Ascending aorta (tissue), 2 donors: Measurements from ENCODE around the gene SNRPA. TPM values are rescaled to one million over a fixed set of nuclear protein-coding genes. Genes with fewer than 3 reads are reported as not detected.
"Not testable (repeated sequence)": the region's sequence is repeated elsewhere in the genome, so short reads cannot be mapped to it uniquely, and the experiment has no call there.

Source experiments
- DNase-seq, 2 donors: peaks; one replicate each; pipeline ENCODE4 v3.0.0-alpha.2; 2019; ENCODE audit warnings: low spot score in 2 of 2
- H3K27ac ChIP-seq, 2 donors: fragments of 200-600 bp; sonication (generic); one replicate each; pipeline ENCODE4 v1.5.1; 2016 to 2017; ENCODE audit warnings: mild to moderate bottlenecking in 1 of 2
- H3K27me3 ChIP-seq: fragments of 200-600 bp; sonication (generic); one replicate; pipeline ENCODE4 v1.5.1; 2017
- H3K36me3 ChIP-seq, 2 donors: fragments of 200-600 bp; sonication (generic); one replicate each; pipeline ENCODE4 v1.5.1; 2016
- H3K4me1 ChIP-seq, 2 donors: fragments of 200-600 bp; sonication (generic); one replicate each; pipeline ENCODE4 v1.5.1; 2016 to 2017; ENCODE audit warnings: mild to moderate bottlenecking in 1 of 2
- H3K4me3 ChIP-seq, 2 donors: fragments of 200-600 bp; sonication (generic); one replicate each; pipeline ENCODE4 v1.5.1; 2016 to 2017; ENCODE audit warnings: mild to moderate bottlenecking in 1 of 2
- H3K9me3 ChIP-seq, 2 donors: fragments of 200-600 bp; sonication (generic); one replicate each; pipeline ENCODE4 v1.5.1; 2016
- CTCF ChIP-seq, 3 experiments: fragments of 200-600 bp in 2 of 3; fragments of 450-650 bp in 1 of 3; sonication (generic) in 2 of 3; IDR thresholded peaks; one replicate each; pipeline ENCODE4 v1.5.1; 2016 to 2019; ENCODE audit warnings: antibody characterized with exemption in 3 of 3, mild to moderate bottlenecking in 1 of 3, moderate library complexity in 1 of 3
- intact Hi-C: fragments of 100-400 bp; cut with DNase I; formaldehyde crosslinking; loops from one replicate; pipeline ENCODE4 v1.15.1; 2023
- total RNA-seq: library from RNA; depleted of rRNA; stranded (reverse); fragments of >200 nt; gene quantifications from one replicate; pipeline ENCODE4 v1.1.0, GENCODE V29; 2016

Gene SNRPA
- total RNA-seq, 1 donor from 2014 or later: 154 TPM

DNA sequence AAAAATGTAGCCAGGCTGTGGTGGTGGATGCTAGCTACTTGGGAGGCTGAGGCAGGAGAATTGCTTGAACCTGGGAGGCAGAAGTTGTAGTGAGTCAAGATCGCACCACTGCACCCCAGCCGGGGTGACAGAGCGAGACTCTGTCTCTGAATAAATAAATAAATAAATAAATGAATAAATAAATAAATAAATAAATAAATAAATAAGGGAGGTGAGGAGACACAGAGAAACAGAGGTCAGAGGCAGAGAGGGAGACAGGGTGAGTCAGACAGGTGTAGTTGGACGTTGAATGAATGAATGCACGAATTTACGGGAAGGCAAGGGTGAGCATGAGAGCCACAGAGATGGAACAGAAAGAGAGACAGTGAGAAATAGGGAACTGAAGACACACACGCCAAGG lies 30.1 kb downstream of the SNRPA start:
- Histone ChIP-seq H3K9me3 (no peaks in the 10 kb centered on the region), H3K4me3 (no peak overlapping the region), H3K27me3 (no peaks in the 10 kb centered on the region), H3K27ac (no peak overlapping the region), H3K4me1 (peaks cover 0 to 13% of the 10 kb centered on the region in 2 donors), H3K36me3 (peaks cover 13 to 17% of the 10 kb centered on the region in 2 donors)
- no peak for DNase-seq
- no peak for TF ChIP-seq CTCF (IDR thresholded peaks at IDR 0.05)
- intact Hi-C loops: no loop called here

DNA sequence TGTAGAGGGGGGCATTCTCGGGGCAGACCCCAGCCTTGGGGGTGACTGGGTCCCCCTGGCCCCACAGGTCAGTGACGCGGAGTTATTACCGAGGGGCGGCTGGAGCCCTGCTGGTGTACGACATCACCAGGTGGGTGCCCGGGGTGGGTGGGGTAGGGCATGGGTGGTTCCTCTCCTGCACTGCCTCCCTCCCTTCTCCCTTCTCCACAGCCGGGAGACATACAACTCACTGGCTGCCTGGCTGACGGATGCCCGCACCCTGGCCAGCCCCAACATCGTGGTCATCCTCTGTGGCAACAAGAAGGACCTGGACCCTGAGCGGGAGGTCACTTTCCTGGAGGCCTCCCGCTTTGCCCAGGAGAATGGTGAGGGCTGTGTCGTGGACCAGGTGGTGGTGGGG lies 32.7 kb downstream of the SNRPA start:
- no peak overlapping the region for H3K4me3 ChIP-seq
- H3K9me3 ChIP-seq: no peaks in the 10 kb centered on the region
- intact Hi-C loops: no loop called here
- DNase-seq: no peak
- peaks cover 21 to 31% of the 10 kb centered on the region in 2 donors for H3K36me3 ChIP-seq
- H3K27me3 ChIP-seq: no peaks in the 10 kb centered on the region
- peaks cover 0 to 6% of the 10 kb centered on the region in 2 donors for H3K4me1 ChIP-seq
- H3K27ac ChIP-seq: no peak overlapping the region
- no peak for TF ChIP-seq CTCF (IDR thresholded peaks at IDR 0.05)

- H3K4me1 ChIP-seq, DNase-seq, H3K27me3 ChIP-seq, H3K4me3 ChIP-seq, H3K27ac ChIP-seq, H3K9me3 ChIP-seq, intact Hi-C loops: not testable (repeated sequence)
- H3K36me3 ChIP-seq: peaks cover 24 to 31% of the 10 kb centered on the region in 2 donors
Measured at GRCh38 chr19:40784146-40784545, 33.1 kb downstream of the SNRPA start.

- Histone ChIP-seq H3K9me3 (no peaks in the 10 kb centered on the region), H3K27ac (peak overlapping the region in 1 of 2 donors; percentile 16), H3K27me3 (no peaks in the 10 kb centered on the region), H3K36me3 (peaks cover 20 to 35% of the 10 kb centered on the region in 2 donors), H3K4me1 (peaks cover 0 to 6% of the 10 kb centered on the region in 2 donors), H3K4me3 (no peak overlapping the region)
- intact Hi-C loops: no loop called here
- no peak for DNase-seq
- TF ChIP-seq CTCF (IDR thresholded peaks at IDR 0.05): no peak
Measured at GRCh38 chr19:40785526-40785925, 34.5 kb downstream of the SNRPA start.

DNA sequence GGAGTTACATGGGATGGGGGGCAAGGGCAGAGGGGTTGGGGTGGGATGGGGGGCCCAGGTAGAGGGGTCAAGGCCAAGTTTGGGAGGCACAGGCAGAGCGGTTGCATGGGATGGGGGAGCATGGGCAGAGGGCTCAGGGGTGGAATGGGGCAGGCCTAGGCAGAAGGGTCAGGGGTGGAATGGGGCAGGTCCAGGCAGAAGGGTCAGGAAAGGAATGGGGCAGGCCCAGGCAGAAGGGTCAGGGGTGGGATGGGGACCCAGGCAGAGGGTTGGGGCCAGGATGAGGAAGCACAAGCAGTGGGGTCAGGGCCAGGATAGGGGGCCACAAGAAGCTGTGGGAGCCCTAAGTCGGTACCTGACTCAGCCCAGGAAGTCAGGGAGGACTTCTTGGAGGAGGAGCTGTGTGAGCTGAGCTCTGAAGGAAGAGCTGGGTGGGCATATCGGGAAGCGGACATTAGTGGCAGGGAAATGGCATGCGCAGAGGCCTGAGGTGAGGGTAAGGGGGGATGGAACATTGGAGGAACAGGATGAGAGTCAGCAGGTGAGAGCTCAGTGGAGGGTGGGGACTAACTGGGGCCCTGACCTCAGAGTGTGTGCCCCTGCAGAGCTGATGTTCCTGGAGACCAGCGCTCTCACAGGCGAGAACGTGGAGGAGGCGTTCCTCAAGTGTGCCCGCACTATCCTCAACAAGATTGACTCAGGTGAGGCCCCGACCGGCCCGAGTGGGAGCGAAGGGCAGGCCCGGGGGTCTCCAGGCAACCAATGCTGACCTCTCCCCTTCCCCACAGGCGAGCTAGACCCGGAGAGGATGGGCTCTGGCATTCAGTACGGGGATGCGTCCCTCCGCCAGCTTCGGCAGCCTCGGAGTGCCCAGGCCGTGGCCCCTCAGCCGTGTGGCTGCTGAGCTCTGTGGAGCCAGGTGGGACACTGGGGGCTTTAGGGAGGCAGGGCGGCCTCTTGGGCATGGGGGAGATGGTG lies 35.3 kb downstream of the SNRPA start:
- no peak for TF ChIP-seq CTCF (IDR thresholded peaks at IDR 0.05)
- H3K36me3 ChIP-seq: peaks cover 20 to 35% of the 10 kb centered on the region in 2 donors
- no peak overlapping the region for H3K27ac ChIP-seq
- intact Hi-C loops: no loop called here
- no peaks in the 10 kb centered on the region for H3K9me3 ChIP-seq
- H3K27me3 ChIP-seq: no peaks in the 10 kb centered on the region
- H3K4me3 ChIP-seq: no peak overlapping the region
- H3K4me1 ChIP-seq: peaks cover 6 to 14% of the 10 kb centered on the region in 2 donors
- DNase-seq: no peak

DNA sequence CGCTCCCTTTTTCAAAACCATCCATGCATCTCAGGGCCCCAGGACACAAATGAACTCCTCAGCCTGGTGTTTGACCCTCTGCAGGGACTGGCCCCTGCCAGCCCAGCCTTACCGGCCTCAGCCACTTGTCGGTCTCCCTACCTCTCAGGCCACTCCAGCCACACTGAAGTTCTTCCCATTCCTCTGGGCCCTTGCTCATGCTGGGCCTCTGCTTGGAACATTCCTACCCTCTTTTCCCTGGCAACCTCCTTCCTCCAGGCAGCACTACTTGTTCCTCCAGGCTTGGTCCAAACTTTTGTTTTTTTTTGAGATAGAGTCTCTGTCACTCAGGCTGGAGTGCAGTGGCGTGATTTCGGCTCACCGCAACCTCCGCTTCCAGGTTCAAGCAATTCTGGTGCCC lies 40.3 kb downstream of the SNRPA start:
- H3K27ac ChIP-seq: peak overlapping the region; percentile 82 to 85
- DNase-seq: peak in 1 of 2 donors; percentile 84
- TF ChIP-seq CTCF (IDR thresholded peaks at IDR 0.05): no peak

More for the DNA sequence above, 40.3 kb downstream of the SNRPA start:
- intact Hi-C loops: loop anchor here (5.0 to 10.0 kb wide), 2 partner anchors 367 to 431 kb away; partner anchors contain the start of gene SERTAD1
- H3K9me3 ChIP-seq: no peaks in the 10 kb centered on the region
- H3K4me3 ChIP-seq: no peak overlapping the region
- no peaks in the 10 kb centered on the region for H3K27me3 ChIP-seq
- H3K36me3 ChIP-seq: peaks cover 11 to 16% of the 10 kb centered on the region in 2 donors
- peaks cover 14 to 32% of the 10 kb centered on the region in 2 donors for H3K4me1 ChIP-seq
